WTC11 (cell line): ENCODE measurements around the gene NKAIN2.

ENCODE experiments used
- AFF4 ChIP-seq: sonication (generic); formaldehyde crosslinking; IDR thresholded peaks from 2 replicates; pipeline ENCODE4 v1.8.1; 2023; ENCODE audit warnings: mild to moderate bottlenecking, missing genetic modification reagents, borderline replicate concordance
- CTCF ChIP-seq: fragments of 200-600 bp; IDR thresholded peaks from 2 replicates; pipeline ENCODE4 v1.8.0; 2022; ENCODE audit warnings: antibody characterized with exemption
- ESRRA ChIP-seq: sonication (generic); formaldehyde crosslinking; IDR thresholded peaks from 2 replicates; pipeline ENCODE4 v1.8.1; 2022; ENCODE audit warnings: mild to moderate bottlenecking, missing genetic modification reagents, borderline replicate concordance
- MXD4 ChIP-seq: fragments of 250-450 bp; sonication (Bioruptor Pico); IDR thresholded peaks from 2 replicates; pipeline ENCODE4 v1.8.0; 2021; ENCODE audit warnings: mild to moderate bottlenecking, moderate library complexity, borderline replicate concordance
- NFYB ChIP-seq: sonication (generic); formaldehyde crosslinking; conservative IDR thresholded peaks from 2 replicates; pipeline ENCODE4 v1.8.0; 2022; ENCODE audit warnings: low read depth, missing genetic modification reagents
- NR2C2 ChIP-seq: sonication (generic); formaldehyde crosslinking; IDR thresholded peaks from 2 replicates; pipeline ENCODE4 v1.8.0; 2022; ENCODE audit warnings: mild to moderate bottlenecking, missing genetic modification reagents
- SP1 ChIP-seq: sonication (generic); formaldehyde crosslinking; conservative IDR thresholded peaks from 2 replicates; pipeline ENCODE4 v1.8.1; 2022; ENCODE audit warnings: missing genetic modification reagents
- ZNF232 ChIP-seq: sonication (generic); formaldehyde crosslinking; IDR thresholded peaks from 2 replicates; pipeline ENCODE4 v1.8.0; 2022; ENCODE audit warnings: mild to moderate bottlenecking, missing genetic modification reagents
- ZNF281 ChIP-seq: sonication (generic); formaldehyde crosslinking; IDR thresholded peaks from 2 replicates; pipeline ENCODE4 v1.8.0; 2023; ENCODE audit warnings: mild to moderate bottlenecking, missing genetic modification reagents
- ZNF396 ChIP-seq: fragments of 250-450 bp; sonication (Bioruptor Pico); IDR thresholded peaks from 2 replicates; pipeline ENCODE4 v1.8.0; 2021; ENCODE audit warnings: mild to moderate bottlenecking, moderate library complexity, borderline replicate concordance
- TF ChIP-seq, protein P1 (sequence below): sonication (generic); formaldehyde crosslinking; IDR thresholded peaks from 2 replicates; pipeline ENCODE4 v1.8.0; 2023; ENCODE audit warnings: missing genetic modification reagents, mild to moderate bottlenecking, borderline replicate concordance

GRCh38 chr6:124721331-124721730 lies 917.7 kb downstream of the NKAIN2 start:
- TF ChIP-seq NR2C2 (CRISPR knock-in tag) (no peak), CTCF (no peak), ZNF396 (CRISPR knock-in tag) (no peak), ZNF232 (CRISPR knock-in tag) (no peak), SP1 (CRISPR knock-in tag) (no peak), NFYB (CRISPR knock-in tag) (no peak), ESRRA (CRISPR knock-in tag) (no peak), MXD4 (CRISPR knock-in tag) (no peak), AFF4 (CRISPR knock-in tag) (no peak), ZNF281 (CRISPR knock-in tag) (no peak)
- TF ChIP-seq, protein P1, sequence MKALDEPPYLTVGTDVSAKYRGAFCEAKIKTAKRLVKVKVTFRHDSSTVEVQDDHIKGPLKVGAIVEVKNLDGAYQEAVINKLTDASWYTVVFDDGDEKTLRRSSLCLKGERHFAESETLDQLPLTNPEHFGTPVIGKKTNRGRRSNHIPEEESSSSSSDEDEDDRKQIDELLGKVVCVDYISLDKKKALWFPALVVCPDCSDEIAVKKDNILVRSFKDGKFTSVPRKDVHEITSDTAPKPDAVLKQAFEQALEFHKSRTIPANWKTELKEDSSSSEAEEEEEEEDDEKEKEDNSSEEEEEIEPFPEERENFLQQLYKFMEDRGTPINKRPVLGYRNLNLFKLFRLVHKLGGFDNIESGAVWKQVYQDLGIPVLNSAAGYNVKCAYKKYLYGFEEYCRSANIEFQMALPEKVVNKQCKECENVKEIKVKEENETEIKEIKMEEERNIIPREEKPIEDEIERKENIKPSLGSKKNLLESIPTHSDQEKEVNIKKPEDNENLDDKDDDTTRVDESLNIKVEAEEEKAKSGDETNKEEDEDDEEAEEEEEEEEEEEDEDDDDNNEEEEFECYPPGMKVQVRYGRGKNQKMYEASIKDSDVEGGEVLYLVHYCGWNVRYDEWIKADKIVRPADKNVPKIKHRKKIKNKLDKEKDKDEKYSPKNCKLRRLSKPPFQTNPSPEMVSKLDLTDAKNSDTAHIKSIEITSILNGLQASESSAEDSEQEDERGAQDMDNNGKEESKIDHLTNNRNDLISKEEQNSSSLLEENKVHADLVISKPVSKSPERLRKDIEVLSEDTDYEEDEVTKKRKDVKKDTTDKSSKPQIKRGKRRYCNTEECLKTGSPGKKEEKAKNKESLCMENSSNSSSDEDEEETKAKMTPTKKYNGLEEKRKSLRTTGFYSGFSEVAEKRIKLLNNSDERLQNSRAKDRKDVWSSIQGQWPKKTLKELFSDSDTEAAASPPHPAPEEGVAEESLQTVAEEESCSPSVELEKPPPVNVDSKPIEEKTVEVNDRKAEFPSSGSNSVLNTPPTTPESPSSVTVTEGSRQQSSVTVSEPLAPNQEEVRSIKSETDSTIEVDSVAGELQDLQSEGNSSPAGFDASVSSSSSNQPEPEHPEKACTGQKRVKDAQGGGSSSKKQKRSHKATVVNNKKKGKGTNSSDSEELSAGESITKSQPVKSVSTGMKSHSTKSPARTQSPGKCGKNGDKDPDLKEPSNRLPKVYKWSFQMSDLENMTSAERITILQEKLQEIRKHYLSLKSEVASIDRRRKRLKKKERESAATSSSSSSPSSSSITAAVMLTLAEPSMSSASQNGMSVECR (CRISPR knock-in tag) = no peak
